ENCODE results near the gene CHRD.
A peak's percentile ranks its signal among the peaks of the same experiment; 100 is the strongest.

Gene CHRD

GRCh38 chr3:184384342-184384741 lies 4.5 kb downstream of the CHRD start:
- no peak for DNase-seq

- no peak for DNase-seq
These were observed 5.1 kb downstream of the CHRD start for GRCh38 chr3:184384856-184385422.

GRCh38 chr3:184386047-184386806 lies 6.4 kb downstream of the CHRD start:
- no peak for DNase-seq

GRCh38 chr3:184387174-184387714 lies 7.4 kb downstream of the CHRD start:
- DNase-seq, result no peak

GRCh38 chr3:184388164-184388935 lies 8.5 kb downstream of the CHRD start:
- no peak for DNase-seq

- no peak for DNase-seq
These were observed 9.0 kb downstream of the CHRD start for GRCh38 chr3:184388936-184389230.

- no peak for DNase-seq
These were observed 9.5 kb downstream of the CHRD start for GRCh38 chr3:184389384-184389783.

- DNase-seq, result no peak
These were observed 10.2 kb downstream of the CHRD start for GRCh38 chr3:184389935-184390528.

GRCh38 chr3:184391266-184391665 lies 11.4 kb downstream of the CHRD start:
- DNase-seq, result no peak

GRCh38 chr3:184395320-184395660 lies 15.4 kb downstream of the CHRD start:
- DNase-seq, result no peak

- DNase-seq, result no peak
These were observed 19.6 kb downstream of the CHRD start for GRCh38 chr3:184399410-184399809.

- DNase-seq, result peak; percentile 30
These were observed 25.5 kb downstream of the CHRD start for GRCh38 chr3:184405075-184406030.

- DNase-seq, result no peak
These were observed 29.6 kb downstream of the CHRD start for GRCh38 chr3:184409331-184409926.

GRCh38 chr3:184409946-184410500 lies 30.2 kb downstream of the CHRD start:
- DNase-seq, result no peak

- DNase-seq, result no peak
These were observed 34.8 kb downstream of the CHRD start for GRCh38 chr3:184414418-184415202.

GRCh38 chr3:184415203-184415490 lies 35.3 kb downstream of the CHRD start:
- DNase-seq, result no peak

GRCh38 chr3:184417619-184418327 lies 37.9 kb downstream of the CHRD start:
- DNase-seq, result peak; percentile 65

GRCh38 chr3:184419171-184419570 lies 39.3 kb downstream of the CHRD start:
- DNase-seq, result no peak

GRCh38 chr3:184423561-184423960 lies 43.7 kb downstream of the CHRD start:
- peak; percentile 60 for DNase-seq

- DNase-seq, result no peak
These were observed 46.9 kb downstream of the CHRD start for GRCh38 chr3:184426691-184427141.
